ENCODE results near the gene ACTR10.

GRCh38 chr14:58150243-58150805, 49.6 kb upstream of the ACTR10 start:
- TF ChIP-seq ZNF335 (tag by site-specific recombination; conservative IDR thresholded peaks at IDR 0.05): no peak
- TF ChIP-seq CTCF (tag by site-specific recombination; IDR thresholded peaks at IDR 0.05): no peak
- TF ChIP-seq ZFP37 (tag by site-specific recombination; IDR thresholded peaks at IDR 0.05): no peak
- TF ChIP-seq ZNF175 (tag by site-specific recombination; IDR thresholded peaks at IDR 0.05): no peak
- no peak for TF ChIP-seq YY1 (tag by site-specific recombination; IDR thresholded peaks at IDR 0.05)
- TF ChIP-seq ZNF146 (tag by site-specific recombination; IDR thresholded peaks at IDR 0.05): no peak
- TF ChIP-seq ZNF239 (tag by site-specific recombination; IDR thresholded peaks at IDR 0.05): no peak
- no peak for TF ChIP-seq SP2 (tag by site-specific recombination; IDR thresholded peaks at IDR 0.05)
- no peak for TF ChIP-seq ZNF560 (tag by site-specific recombination; IDR thresholded peaks at IDR 0.05; ENCODE audit: borderline replicate concordance)
- no peak for TF ChIP-seq ZFP41 (tag by site-specific recombination; IDR thresholded peaks at IDR 0.05; ENCODE audit: borderline replicate concordance)
- TF ChIP-seq ZBTB21 (tag by site-specific recombination; IDR thresholded peaks at IDR 0.05): no peak
- TF ChIP-seq ZNF423 (tag by site-specific recombination; IDR thresholded peaks at IDR 0.05): no peak
- TF ChIP-seq ZNF221 (tag by site-specific recombination; IDR thresholded peaks at IDR 0.05; ENCODE audit: borderline replicate concordance): no peak
- TF ChIP-seq ZNF140 (tag by site-specific recombination; IDR thresholded peaks at IDR 0.05): no peak
